PC-9 (cell line): Measurements from ENCODE around the gene HOMEZ.

ENCODE experiments used
- CTCF ChIP-seq: fragments of 200-600 bp; sonication (generic); conservative IDR thresholded peaks from 2 replicates; pipeline ENCODE4 v1.6.1; 2017; ENCODE audit warnings: mixed run types, antibody characterized with exemption, mild to moderate bottlenecking, moderate library complexity
- EZH2 ChIP-seq: fragments of 200-600 bp; sonication (generic); IDR thresholded peaks from 2 replicates; pipeline ENCODE4 v1.8.0; 2017; ENCODE audit warnings: antibody characterized with exemption, low read depth

GRCh38 chr14:23281247-23281646 is 4.7 kb downstream of the HOMEZ start:
- TF ChIP-seq CTCF = no peak
- no peak for TF ChIP-seq EZH2
